Right lobe of liver (tissue), 6 donors: Measurements from ENCODE around the gene ABHD2. TPM values are rescaled to one million over a fixed set of nuclear protein-coding genes. Genes with fewer than 3 reads are reported as not detected.

Source experiments
- ATAC-seq, 4 donors: fragments of 200-7000 bp; cut with Tn5 transposase; one replicate each; pipeline ENCODE4 v1.9.1; 2020; ENCODE audit warnings: mild to moderate bottlenecking in 4 of 4, moderate library complexity in 4 of 4
- DNase-seq, 3 donors: peaks; one replicate each; pipeline ENCODE4 v3.0.0-alpha.2; 2020
- H3K27ac ChIP-seq, 3 donors: fragments of 200-600 bp; one replicate each; pipeline ENCODE4 v1.8.0; 2022
- H3K27me3 ChIP-seq, 2 donors: fragments of 200-600 bp; one replicate each; pipeline ENCODE4 v1.8.0; 2022
- H3K36me3 ChIP-seq, 4 donors: fragments of 200-600 bp; sonication (generic) in 1 of 4; one replicate each; pipeline versions ENCODE4 v1.5.1 to v1.8.0; 2017 to 2022; ENCODE audit warnings: control low read depth in 1 of 4
- H3K4me1 ChIP-seq, 4 donors: fragments of 200-600 bp; sonication (generic) in 1 of 4; one replicate each; pipeline versions ENCODE4 v1.5.1 to v1.8.0; 2017 to 2022; ENCODE audit warnings: control low read depth in 1 of 4
- H3K4me3 ChIP-seq, 3 donors: fragments of 200-600 bp; one replicate each; pipeline ENCODE4 v1.8.0; 2022
- H3K9me3 ChIP-seq, 4 donors: fragments of 200-600 bp; sonication (generic) in 1 of 4; one replicate each; pipeline versions ENCODE4 v1.5.1 to v1.8.0; 2017 to 2022; ENCODE audit warnings: control low read depth in 1 of 4
- POLR2A ChIP-seq: fragments of 450-650 bp; IDR thresholded peaks from one replicate; pipeline ENCODE4 v1.6.1; 2017; ENCODE audit warnings: antibody characterized with exemption, mild to moderate bottlenecking
- WGBS: methylation state at CpG from one replicate; pipeline ENCODE4 v1.1.6; 2018; ENCODE audit warnings: low coverage, low lambda C conversion rate; ENCODE audit not compliant: insufficient coverage; ENCODE audit errors: missing lambda C conversion rate; 5-methylcytosine and 5-hydroxymethylcytosine counted together
- intact Hi-C, 2 donors: fragments of 100-400 bp; cut with DNase I; formaldehyde crosslinking; loops; one replicate each; pipeline versions ENCODE4 v1.11.2 to v1.14.1; 2022
- total RNA-seq, 6 experiments: library from RNA; depleted of rRNA in 2 of 6; stranded (reverse); fragments of >200 nt in 2 of 6; fragmentation: NEBNext Ultra II Directional in 3 of 6; extraction: Animal tissue kit (Norgen Biotek cat#: 25700) in 3 of 6; gene quantifications; one replicate each; pipeline versions ENCODE4 v1.1.0 to v1.2.4, GENCODE V29; 2016 to 2023
- TF ChIP-seq, protein P1 (sequence below), 4 donors: fragments of 200-600 bp in 3 of 4; fragments of 450-650 bp in 1 of 4; IDR thresholded peaks; one replicate each; pipeline versions ENCODE4 v1.5.1 to v1.8.0; 2016 to 2022; ENCODE audit warnings: antibody characterized with exemption in 4 of 4, mild to moderate bottlenecking in 2 of 4
- donor health status: DM: no; HTN: yes; CAD: no.
- donor health status: DM: no; HTN: no; CAD: no.
- donor health status: DM: no; HTN: no; CAD: no.
- donor health status: DM: no; HTN: yes; CAD: no.
- donor health status: DM: no; HTN: yes; CAD: no.

ABHD2 gene
- total RNA-seq, 6 experiments from 2014 or later: 136 to 392 (median 315) TPM

DNA sequence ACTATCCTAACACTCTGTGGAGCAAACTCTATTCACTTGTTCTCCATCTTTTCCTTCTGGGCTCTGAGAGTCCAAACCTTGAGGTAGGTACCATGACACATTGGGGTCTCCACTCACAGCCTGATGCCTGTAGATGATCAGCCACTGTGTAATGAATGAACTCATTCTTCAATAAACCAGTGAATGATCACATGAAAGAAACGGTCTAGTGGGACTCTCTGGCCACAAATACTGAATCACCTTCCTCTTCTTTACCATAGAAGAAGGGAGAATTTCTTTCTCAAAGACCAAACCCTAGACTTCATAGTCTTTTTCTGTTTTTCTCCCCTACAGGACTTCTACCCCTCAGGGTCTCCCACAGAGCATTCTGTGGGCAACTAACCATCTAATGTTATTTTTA lies 20.5 kb upstream of the ABHD2 start:
- ATAC-seq (no peak), DNase-seq (no peak)
- no peaks in the 10 kb centered on the region for H3K9me3 ChIP-seq
- H3K27ac ChIP-seq: no peak overlapping the region
- no peaks in the 10 kb centered on the region for H3K27me3 ChIP-seq
- intact Hi-C loops: no loop called here
- no peak overlapping the region for H3K4me3 ChIP-seq
- H3K36me3 ChIP-seq: no peaks in the 10 kb centered on the region
- TF ChIP-seq POLR2A: no peak
- TF ChIP-seq, protein P1, sequence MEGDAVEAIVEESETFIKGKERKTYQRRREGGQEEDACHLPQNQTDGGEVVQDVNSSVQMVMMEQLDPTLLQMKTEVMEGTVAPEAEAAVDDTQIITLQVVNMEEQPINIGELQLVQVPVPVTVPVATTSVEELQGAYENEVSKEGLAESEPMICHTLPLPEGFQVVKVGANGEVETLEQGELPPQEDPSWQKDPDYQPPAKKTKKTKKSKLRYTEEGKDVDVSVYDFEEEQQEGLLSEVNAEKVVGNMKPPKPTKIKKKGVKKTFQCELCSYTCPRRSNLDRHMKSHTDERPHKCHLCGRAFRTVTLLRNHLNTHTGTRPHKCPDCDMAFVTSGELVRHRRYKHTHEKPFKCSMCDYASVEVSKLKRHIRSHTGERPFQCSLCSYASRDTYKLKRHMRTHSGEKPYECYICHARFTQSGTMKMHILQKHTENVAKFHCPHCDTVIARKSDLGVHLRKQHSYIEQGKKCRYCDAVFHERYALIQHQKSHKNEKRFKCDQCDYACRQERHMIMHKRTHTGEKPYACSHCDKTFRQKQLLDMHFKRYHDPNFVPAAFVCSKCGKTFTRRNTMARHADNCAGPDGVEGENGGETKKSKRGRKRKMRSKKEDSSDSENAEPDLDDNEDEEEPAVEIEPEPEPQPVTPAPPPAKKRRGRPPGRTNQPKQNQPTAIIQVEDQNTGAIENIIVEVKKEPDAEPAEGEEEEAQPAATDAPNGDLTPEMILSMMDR (IDR thresholded peaks at IDR 0.05): no peak
- 55% methylated on average over 1 of the region's 1 CpG for WGBS
- H3K4me1 ChIP-seq: no peaks in the 10 kb centered on the region

DNA sequence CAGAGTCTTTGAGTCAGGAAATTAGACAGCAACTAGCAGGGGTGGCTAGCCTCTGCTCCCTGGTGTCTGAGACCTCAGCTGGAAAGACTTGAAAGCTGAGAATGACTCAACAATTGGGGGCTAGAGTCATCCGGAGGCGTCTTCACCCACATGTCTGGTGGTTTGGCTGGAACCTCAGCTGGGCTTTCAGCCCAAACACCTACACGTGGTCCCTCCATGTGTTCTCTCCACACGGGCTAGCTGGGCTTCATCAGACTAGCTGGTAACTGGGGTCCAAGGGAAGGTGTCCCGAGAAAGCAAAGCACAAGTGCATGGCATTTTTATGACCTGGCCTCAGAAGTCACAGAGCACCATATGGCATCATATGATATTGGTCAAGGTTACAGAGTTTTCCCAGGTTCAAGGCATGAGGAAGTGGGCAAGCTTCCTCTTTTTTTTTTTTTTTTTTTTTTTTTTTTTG lies 19.9 kb upstream of the ABHD2 start:
- intact Hi-C loops: no loop called here
- Histone ChIP-seq H3K27ac (no peak overlapping the region), H3K27me3 (no peaks in the 10 kb centered on the region), H3K4me1 (no peaks in the 10 kb centered on the region), H3K36me3 (no peaks in the 10 kb centered on the region), H3K9me3 (no peaks in the 10 kb centered on the region), H3K4me3 (no peak overlapping the region)
- ATAC-seq (peak in 3 of 4 donors; percentile 24 to 42 (median 37)), DNase-seq (no peak)
- WGBS: no CpG with 5 or more reads among the region's 5 CpGs
- TF ChIP-seq, protein P1 (IDR thresholded peaks at IDR 0.05): no peak
- no peak for TF ChIP-seq POLR2A

DNA sequence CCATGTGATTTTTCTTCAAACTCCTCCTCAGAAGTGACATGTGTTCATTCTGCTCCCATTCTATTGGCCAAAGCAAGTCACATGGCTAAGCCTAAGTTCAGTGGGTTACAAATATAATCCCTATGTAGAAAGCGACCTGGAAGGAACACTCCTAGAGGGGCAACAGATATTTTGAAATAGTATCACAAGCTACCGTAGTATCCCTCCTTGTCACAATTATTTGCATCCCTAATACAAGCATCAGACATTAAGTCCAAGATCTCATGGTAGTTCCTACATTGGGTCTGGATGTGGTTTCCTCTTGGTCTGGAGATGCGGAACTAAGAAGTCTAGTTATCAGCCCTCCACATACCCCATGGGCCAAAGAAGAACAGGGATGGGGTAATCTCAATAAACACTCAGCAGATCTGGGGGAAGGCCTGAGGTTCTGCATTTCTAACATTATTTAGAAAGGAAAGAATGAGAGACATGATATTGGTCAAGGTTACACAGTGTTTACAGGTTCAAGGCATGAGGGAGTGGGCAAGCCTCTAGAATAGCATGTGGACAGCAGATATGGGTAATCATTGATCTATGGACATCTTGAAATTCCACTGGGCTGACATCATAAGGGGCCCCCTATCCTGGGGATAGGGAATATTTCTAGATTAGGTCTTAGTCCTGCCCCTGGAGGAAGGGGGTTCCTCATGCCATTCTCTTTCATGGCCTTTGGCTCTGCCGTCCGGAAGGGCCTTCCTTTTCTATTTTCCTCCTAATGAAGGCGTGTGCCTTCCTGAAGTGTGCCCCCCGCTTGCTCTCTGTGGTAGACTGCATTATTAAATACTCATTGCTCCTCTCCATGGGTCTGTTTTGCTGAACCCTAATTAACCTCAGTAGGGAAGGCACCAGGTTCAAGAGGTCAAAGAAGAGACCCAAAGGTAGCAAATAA lies 17.8 kb upstream of the ABHD2 start:
- no peak for DNase-seq
- H3K27me3 ChIP-seq: no peaks in the 10 kb centered on the region
- no peaks in the 10 kb centered on the region for H3K9me3 ChIP-seq
- ATAC-seq: peak in 3 of 4 donors; percentile 38 to 82 (median 52)
- TF ChIP-seq, protein P1 (IDR thresholded peaks at IDR 0.05): no peak
- no peak for TF ChIP-seq POLR2A
- no peaks in the 10 kb centered on the region for H3K4me1 ChIP-seq
- H3K27ac ChIP-seq: no peak overlapping the region
- intact Hi-C loops: no loop called here
- WGBS: 86% methylated on average over 7 of the region's 7 CpGs
- H3K4me3 ChIP-seq: no peak overlapping the region
- H3K36me3 ChIP-seq: no peaks in the 10 kb centered on the region

DNA sequence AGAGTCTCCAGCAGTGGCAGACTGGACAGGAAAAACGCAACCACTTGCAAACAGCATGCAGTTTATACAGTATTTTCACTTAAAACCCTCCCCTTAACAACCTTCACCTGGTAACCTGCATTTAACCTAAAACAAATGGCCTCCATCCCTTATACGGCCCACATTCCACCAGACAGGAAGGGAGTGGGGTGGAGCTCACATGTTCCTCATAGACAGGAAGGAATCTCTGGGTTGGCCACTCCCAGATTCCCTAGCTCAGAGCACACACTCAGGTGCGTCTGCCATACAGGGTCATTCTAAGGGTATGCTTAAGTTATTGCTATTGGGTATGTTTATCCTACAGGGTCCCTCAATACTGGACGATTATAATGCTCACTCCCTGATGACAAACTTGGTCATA lies 16.8 kb upstream of the ABHD2 start:
- Histone ChIP-seq H3K36me3 (no peaks in the 10 kb centered on the region), H3K27ac (no peak overlapping the region), H3K4me3 (no peak overlapping the region), H3K4me1 (no peaks in the 10 kb centered on the region), H3K9me3 (no peaks in the 10 kb centered on the region), H3K27me3 (no peaks in the 10 kb centered on the region)
- TF ChIP-seq, protein P1 (IDR thresholded peaks at IDR 0.05): no peak
- TF ChIP-seq POLR2A: no peak
- ATAC-seq (no peak), DNase-seq (no peak)
- intact Hi-C loops: no loop called here
- WGBS: 59% methylated on average over 4 of the region's 4 CpGs
